ENCODE data around the gene DGKG. TPM values are rescaled to one million over a fixed set of nuclear protein-coding genes. Genes with fewer than 3 reads are reported as not detected.

The DGKG gene
- total and polyA plus RNA-seq, 7 donors, result 3.6 to 12.1 (median 8.0) TPM

- Histone ChIP-seq H3K36me3 (ENCODE audit: insufficient read depth in 1 of 2, low read depth in 1 of 2) (no peaks in the 10 kb centered on the region), H3K9me3 (no peaks in the 10 kb centered on the region), H3K4me1 (peaks cover 4% of the 10 kb centered on the region), H3K4me3 (no peak overlapping the region), H3K27ac (no peak overlapping the region), H3K27me3 (ENCODE audit: insufficient read depth in 3 of 3, low read length in 2 of 3) (peaks cover 0 to 8% (median 4%) of the 10 kb centered on the region in 3 donors)
- 66 to 71% (median 69%) methylated on average over 5 of the region's 5 CpGs for WGBS, 3 donors
- no peak for ATAC-seq
- intact Hi-C loops (cut with DNase I), result no loop called here
- no peak for TF ChIP-seq CTCF (IDR thresholded peaks at IDR 0.05)
- no peak for DNase-seq
Measured at GRCh38 chr3:186356152-186356551, 5.9 kb downstream of the DGKG start.

- H3K4me3 ChIP-seq, result no peak overlapping the region
- WGBS, 3 donors, result 53 to 63% (median 60%) methylated on average over 5 of the region's 5 CpGs
- H3K27me3 ChIP-seq (ENCODE audit: insufficient read depth in 3 of 3, low read length in 2 of 3), result no peaks in the 10 kb centered on the region
- no peaks in the 10 kb centered on the region for H3K36me3 ChIP-seq (ENCODE audit: insufficient read depth in 1 of 2, low read depth in 1 of 2)
- DNase-seq, result no peak
- intact Hi-C loops (cut with DNase I), result no loop called here
- no peak overlapping the region for H3K27ac ChIP-seq
- no peak for TF ChIP-seq CTCF (IDR thresholded peaks at IDR 0.05)
- no peak for ATAC-seq
- no peaks in the 10 kb centered on the region for H3K9me3 ChIP-seq
- no peaks in the 10 kb centered on the region for H3K4me1 ChIP-seq
Measured at GRCh38 chr3:186354100-186354499, 7.9 kb downstream of the DGKG start.

DNA sequence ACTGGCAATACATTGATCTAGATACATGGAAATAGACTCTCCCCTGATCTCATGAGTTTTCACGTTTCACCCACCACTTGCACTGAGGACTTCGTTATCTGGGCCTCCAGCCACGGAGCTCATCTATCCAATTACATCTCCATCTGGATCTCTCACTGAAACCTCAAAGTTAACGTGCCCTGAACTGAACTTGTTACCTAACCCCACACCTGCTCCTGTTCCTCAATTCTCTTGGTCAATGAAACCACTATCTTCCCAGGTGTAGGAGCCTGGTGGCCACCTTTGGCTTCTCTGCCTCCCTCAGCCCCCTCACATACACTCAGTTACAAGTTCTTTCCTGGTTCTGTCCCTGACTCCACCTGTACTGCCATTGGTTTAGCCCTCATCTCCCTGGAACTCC, 9.7 kb downstream of the DGKG start:
- no peak for TF ChIP-seq CTCF (IDR thresholded peaks at IDR 0.05)
- 24 to 47% (median 29%) methylated on average over 4 of the region's 4 CpGs for WGBS, 3 donors
- no peaks in the 10 kb centered on the region for H3K27me3 ChIP-seq (ENCODE audit: insufficient read depth in 3 of 3, low read length in 2 of 3)
- no peaks in the 10 kb centered on the region for H3K4me1 ChIP-seq
- H3K9me3 ChIP-seq, result no peaks in the 10 kb centered on the region
- H3K27ac ChIP-seq, result no peak overlapping the region
- intact Hi-C loops (cut with DNase I), result no loop called here
- no peak overlapping the region for H3K4me3 ChIP-seq
- ATAC-seq, result no peak
- no peaks in the 10 kb centered on the region for H3K36me3 ChIP-seq (ENCODE audit: insufficient read depth in 1 of 2, low read depth in 1 of 2)
- no peak for DNase-seq

DNA sequence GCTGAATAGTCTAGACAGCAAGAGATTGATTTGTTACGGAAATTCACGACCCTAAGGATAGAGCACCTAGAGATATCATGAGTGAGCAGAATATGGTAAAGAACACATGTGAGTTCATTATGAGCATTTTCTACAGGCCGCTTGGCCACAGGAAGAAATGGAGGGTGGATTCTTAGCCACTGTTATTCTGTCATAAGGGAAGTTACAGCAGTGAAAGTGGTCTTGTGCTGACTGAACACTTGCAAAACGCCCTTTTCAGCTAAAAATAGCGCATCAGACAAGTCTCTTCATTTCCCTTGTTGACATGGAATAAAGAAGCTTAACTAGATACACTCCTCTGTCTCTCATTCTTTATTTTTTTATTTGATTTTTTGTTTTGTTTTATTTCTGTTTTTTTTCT, 19.8 kb downstream of the DGKG start:
- no peak for ATAC-seq
- intact Hi-C loops (cut with DNase I), result no loop called here

More for the DNA sequence above, 19.8 kb downstream of the DGKG start:
- TF ChIP-seq CTCF (IDR thresholded peaks at IDR 0.05), result no peak
- DNase-seq, result no peak
- H3K27me3 ChIP-seq (ENCODE audit: insufficient read depth in 3 of 3, low read length in 2 of 3), result no peaks in the 10 kb centered on the region
- no peak overlapping the region for H3K27ac ChIP-seq
- no peaks in the 10 kb centered on the region for H3K4me1 ChIP-seq
- no peak overlapping the region for H3K4me3 ChIP-seq
- no peaks in the 10 kb centered on the region for H3K36me3 ChIP-seq (ENCODE audit: insufficient read depth in 1 of 2, low read depth in 1 of 2)
- 71 to 79% (median 78%) methylated on average over 5 of the region's 5 CpGs for WGBS, 3 donors
- no peaks in the 10 kb centered on the region for H3K9me3 ChIP-seq

All from psoas muscle (tissue), 8 donors.